ENCODE measurements around the gene HAUS5.

GRCh38 chr19:35565016-35565856, 47.3 kb upstream of the HAUS5 start:
- TF ChIP-seq CTCF (conservative IDR thresholded peaks at IDR 0.05; ENCODE audit: low read length) = no peak
- TF ChIP-seq EZH2phosphoT487 (IDR thresholded peaks at IDR 0.05; ENCODE audit: borderline replicate concordance) = no peak

Measured in Loucy (cell line).